HFF-Myc (cell line): Measurements from ENCODE around the gene LILRB5.

ENCODE experiments used
- DNase-seq: peaks from one replicate; pipeline ENCODE4 v3.0.0-alpha.2; 2011; ENCODE audit warnings: low read depth; ENCODE audit errors: extremely low read depth
- H3K4me3 ChIP-seq: replicated peaks from 2 replicates; pipeline ENCODE4 v1.5.1; 2011; ENCODE audit warnings: low read depth, mild to moderate bottlenecking, control low read depth, low read length
- CTCF ChIP-seq: IDR thresholded peaks from 2 replicates; pipeline ENCODE4 v1.5.1; 2012; ENCODE audit warnings: mild to moderate bottlenecking, low read depth, low read length, control low read depth; ENCODE audit errors: missing control alignments

The LILRB5 gene

DNA sequence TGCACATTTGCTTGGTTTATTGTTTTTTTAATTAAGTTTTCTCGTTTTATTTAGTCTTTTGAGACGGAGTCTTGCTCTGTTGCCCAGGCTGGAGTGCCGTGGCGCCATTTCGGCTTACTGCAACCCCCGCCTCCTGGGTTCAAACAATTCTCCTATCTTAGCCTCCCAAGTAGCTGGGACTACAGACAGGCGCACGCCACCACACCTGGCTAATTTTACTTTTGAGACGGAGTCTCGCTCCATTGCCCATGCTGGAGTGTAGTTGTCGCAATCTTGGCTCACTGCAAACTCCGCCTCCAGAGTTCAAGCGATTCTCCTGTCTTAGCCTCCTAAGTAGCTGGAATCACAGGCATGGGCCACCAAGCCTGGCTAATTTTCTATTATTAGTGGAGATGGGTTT is 55.1 kb downstream of the LILRB5 start:
- no peak for TF ChIP-seq CTCF
- DNase-seq: no peak

DNA sequence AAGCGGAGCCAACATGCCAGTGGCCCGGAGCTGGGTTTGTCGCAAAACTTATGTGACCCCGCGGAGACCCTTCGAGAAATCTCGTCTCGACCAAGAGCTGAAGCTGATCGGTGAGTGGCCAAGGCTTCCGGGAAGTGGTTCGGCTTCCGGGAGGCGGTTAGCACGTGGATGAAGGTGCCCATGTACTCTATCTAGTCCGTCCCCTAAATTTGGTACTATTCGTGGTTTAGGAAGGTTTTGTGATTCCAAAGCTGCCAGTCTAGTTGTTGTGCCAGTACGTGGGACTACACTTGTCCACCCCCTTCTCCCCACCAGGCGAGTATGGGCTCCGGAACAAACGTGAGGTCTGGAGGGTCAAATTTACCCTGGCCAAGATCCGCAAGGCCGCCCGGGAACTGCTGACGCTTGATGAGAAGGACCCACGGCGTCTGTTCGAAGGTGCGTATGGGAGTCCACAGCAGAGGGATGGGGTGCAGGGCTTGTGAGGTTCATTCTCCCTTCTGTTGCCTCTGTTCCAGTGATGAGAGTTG is 55.8 kb downstream of the LILRB5 start:
- peak overlapping the region; percentile 97 for H3K4me3 ChIP-seq
- no peak for DNase-seq
- no peak for TF ChIP-seq CTCF

More for the DNA sequence above, 55.1 kb downstream of the LILRB5 start:
- H3K4me3 ChIP-seq: peak overlapping the region; percentile 97
